HCT116 (cell line): Measurements from ENCODE around the gene FHIT.

Experiments used
- EZH2 ChIP-seq: fragments of 200-600 bp; sonication (generic); IDR thresholded peaks from 2 replicates; pipeline ENCODE4 v1.6.1; 2017; ENCODE audit warnings: antibody characterized with exemption, mixed run types
- POLR2A ChIP-seq: IDR thresholded peaks from 2 replicates; pipeline ENCODE4 v1.7.0; 2011; ENCODE audit warnings: borderline replicate concordance; ENCODE audit not compliant: insufficient read depth, insufficient read length; ENCODE audit errors: extremely low read depth
- POLR2AphosphoS5 ChIP-seq: IDR thresholded peaks from 2 replicates; pipeline ENCODE4 v1.6.1; 2011; ENCODE audit warnings: mild to moderate bottlenecking, low read depth, low read length, moderate library complexity
- ZNF274 ChIP-seq: fragments of 200-500 bp; sonication (Bioruptor generic); IDR thresholded peaks from 2 replicates; pipeline ENCODE4 v1.6.1; 2014; ENCODE audit warnings: mild to moderate bottlenecking, low read depth, low read length, inconsistent platforms
- TF ChIP-seq, protein P1 (sequence below), 3 experiments: fragments of 200-600 bp in 1 of 3; sonication (generic) in 1 of 3; IDR thresholded peaks in 2 of 3; conservative IDR thresholded peaks in 1 of 3; 2 replicates each; pipeline ENCODE4 v1.5.1; 2012 to 2017; ENCODE audit warnings: low read depth in 2 of 3, low read length in 2 of 3, antibody characterized with exemption in 1 of 3, borderline replicate concordance in 1 of 3, control low read depth in 1 of 3, mild to moderate bottlenecking in 1 of 3, mixed read lengths in 1 of 3, mixed run types in 1 of 3, moderate library complexity in 1 of 3; ENCODE audit not compliant: insufficient read depth in 1 of 3
- TF ChIP-seq, protein P2 (sequence below): IDR thresholded peaks from 2 replicates; pipeline ENCODE4 v1.6.1; 2012

DNA sequence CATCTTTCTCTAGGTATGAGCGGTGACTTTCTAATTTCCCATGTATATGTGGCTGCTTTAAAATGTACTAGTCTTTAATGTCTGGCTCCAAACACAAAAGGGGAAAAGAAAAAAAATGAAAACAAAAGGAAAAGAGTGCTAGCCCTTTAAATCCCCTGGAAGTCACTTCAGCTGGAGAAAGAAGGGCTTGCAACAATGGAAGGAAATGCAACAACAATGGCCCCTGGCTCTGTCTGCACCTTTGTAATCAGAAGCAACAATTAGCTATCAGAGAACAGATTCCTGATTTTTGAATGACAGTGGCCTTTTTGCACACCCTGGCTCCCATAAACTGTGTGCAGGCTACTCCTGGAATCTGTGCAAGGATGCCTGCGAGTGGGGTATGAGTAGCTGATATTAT lies 591.2 kb downstream of the FHIT start:
- no peak for TF ChIP-seq EZH2
- TF ChIP-seq, protein P1, sequence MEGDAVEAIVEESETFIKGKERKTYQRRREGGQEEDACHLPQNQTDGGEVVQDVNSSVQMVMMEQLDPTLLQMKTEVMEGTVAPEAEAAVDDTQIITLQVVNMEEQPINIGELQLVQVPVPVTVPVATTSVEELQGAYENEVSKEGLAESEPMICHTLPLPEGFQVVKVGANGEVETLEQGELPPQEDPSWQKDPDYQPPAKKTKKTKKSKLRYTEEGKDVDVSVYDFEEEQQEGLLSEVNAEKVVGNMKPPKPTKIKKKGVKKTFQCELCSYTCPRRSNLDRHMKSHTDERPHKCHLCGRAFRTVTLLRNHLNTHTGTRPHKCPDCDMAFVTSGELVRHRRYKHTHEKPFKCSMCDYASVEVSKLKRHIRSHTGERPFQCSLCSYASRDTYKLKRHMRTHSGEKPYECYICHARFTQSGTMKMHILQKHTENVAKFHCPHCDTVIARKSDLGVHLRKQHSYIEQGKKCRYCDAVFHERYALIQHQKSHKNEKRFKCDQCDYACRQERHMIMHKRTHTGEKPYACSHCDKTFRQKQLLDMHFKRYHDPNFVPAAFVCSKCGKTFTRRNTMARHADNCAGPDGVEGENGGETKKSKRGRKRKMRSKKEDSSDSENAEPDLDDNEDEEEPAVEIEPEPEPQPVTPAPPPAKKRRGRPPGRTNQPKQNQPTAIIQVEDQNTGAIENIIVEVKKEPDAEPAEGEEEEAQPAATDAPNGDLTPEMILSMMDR (IDR thresholded peaks at IDR 0.05 in 2 of 3, conservative IDR thresholded peaks at IDR 0.05 in 1 of 3; ENCODE audit: borderline replicate concordance in 1 of 3, insufficient read depth in 1 of 3, low read depth in 2 of 3, low read length in 2 of 3) = no peak
- no peak for TF ChIP-seq POLR2AphosphoS5
- no peak for TF ChIP-seq ZNF274
- no peak for TF ChIP-seq POLR2A
- TF ChIP-seq, protein P2, sequence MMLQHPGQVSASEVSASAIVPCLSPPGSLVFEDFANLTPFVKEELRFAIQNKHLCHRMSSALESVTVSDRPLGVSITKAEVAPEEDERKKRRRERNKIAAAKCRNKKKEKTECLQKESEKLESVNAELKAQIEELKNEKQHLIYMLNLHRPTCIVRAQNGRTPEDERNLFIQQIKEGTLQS = no peak
